ENCODE data around the gene AJM1.

GRCh38 chr9:136849960-136850865 is 7.9 kb downstream of the AJM1 start:
- no peak for TF ChIP-seq EZH2 (IDR thresholded peaks at IDR 0.05)
- TF ChIP-seq POLR2AphosphoS5 (IDR thresholded peaks at IDR 0.05; ENCODE audit: borderline replicate concordance, low read depth, low read length) = no peak
- TF ChIP-seq FOXP2 (optimal IDR thresholded peaks at IDR 0.05; ENCODE audit: control extremely low read depth, extremely low read length, insufficient read depth) = no peak

Data from SK-N-MC (cell line).